Left lung (tissue), 10 donors: ENCODE data around the gene VGLL4. TPM values are rescaled to one million over a fixed set of nuclear protein-coding genes. Genes with fewer than 3 reads are reported as not detected.

Source experiments
- ATAC-seq: fragments of 200-7000 bp; cut with Tn5 transposase; one replicate; pipeline ENCODE4 v1.9.1; 2020; ENCODE audit warnings: moderate library complexity
- DNase-seq, 4 donors: peaks; one replicate each; pipeline ENCODE4 v3.0.0-alpha.2; 2013 to 2020
- H3K27ac ChIP-seq, 2 donors: fragments of 200-600 bp; sonication (generic) in 1 of 2; one replicate each; pipeline versions ENCODE4 v1.5.0 to v1.8.0; 2020 to 2021
- H3K27me3 ChIP-seq, 2 donors: fragments of 200-600 bp; sonication (generic) in 1 of 2; one replicate each; pipeline versions ENCODE4 v1.5.0 to v1.8.0; 2020 to 2021
- H3K36me3 ChIP-seq, 2 donors: fragments of 200-600 bp; sonication (generic) in 1 of 2; one replicate each; pipeline versions ENCODE4 v1.5.0 to v1.8.0; 2020 to 2021
- H3K4me1 ChIP-seq, 2 donors: fragments of 200-600 bp; one replicate each; pipeline ENCODE4 v1.8.0; 2021
- H3K4me3 ChIP-seq, 2 donors: fragments of 200-600 bp; sonication (generic) in 1 of 2; one replicate each; pipeline versions ENCODE4 v1.5.0 to v1.8.0; 2020 to 2021; ENCODE audit warnings: mild to moderate bottlenecking in 1 of 2
- H3K9me3 ChIP-seq, 2 donors: fragments of 200-600 bp; sonication (generic) in 1 of 2; one replicate each; pipeline versions ENCODE4 v1.5.0 to v1.8.0; 2020 to 2021
- CTCF ChIP-seq, 2 donors: fragments of 200-600 bp; sonication (generic) in 1 of 2; IDR thresholded peaks; one replicate each; pipeline versions ENCODE4 v1.5.0 to v1.8.0; 2021; ENCODE audit warnings: antibody characterized with exemption in 2 of 2
- intact Hi-C, 2 donors: fragments of 100-400 bp; cut with DNase I; formaldehyde crosslinking; loops; one replicate each; pipeline versions ENCODE4 v1.11.2 to v1.14.2; 2022
- polyA plus RNA-seq, 6 donors: library from polyadenylated mRNA; unstranded; fragments of 120-200 nt; gene quantifications; one replicate each; pipeline ENCODE4 v1.2.1, GENCODE V29; 2013; ENCODE audit not compliant: insufficient read length in 6 of 6
- total RNA-seq, 2 donors: library from RNA; stranded (reverse); fragmentation: NEBNext Ultra II Directional; extraction: Animal tissue kit (Norgen Biotek cat#: 25700); gene quantifications; one replicate each; pipeline ENCODE4 v1.2.1, GENCODE V29; 2021
- donor health status: DM: no; HTN: yes; CAD: no.
- donor health status: DM: no; HTN: no; CAD: no.

Gene VGLL4
- total and polyA plus RNA-seq, 8 donors = 40.2 to 115 (median 106) TPM

GRCh38 chr3:11635680-11636393 lies 7.9 kb downstream of the VGLL4 start:
- H3K4me1 ChIP-seq = peaks cover 49 to 80% of the 10 kb centered on the region in 2 donors
- peak; percentile 34 for ATAC-seq
- DNase-seq = peak in 2 of 4 donors; percentile 57 to 68
- no peaks in the 10 kb centered on the region for H3K36me3 ChIP-seq
- no peaks in the 10 kb centered on the region for H3K9me3 ChIP-seq
- peak overlapping the region; percentile 8 to 69 for H3K27ac ChIP-seq
- intact Hi-C loops = no loop called here
- no peak overlapping the region for H3K4me3 ChIP-seq
- TF ChIP-seq CTCF (IDR thresholded peaks at IDR 0.05) = no peak
- H3K27me3 ChIP-seq = no peaks in the 10 kb centered on the region

- TF ChIP-seq CTCF (IDR thresholded peaks at IDR 0.05) = no peak
- Histone ChIP-seq H3K27ac (peak overlapping the region; percentile 8 to 69), H3K4me1 (peaks cover 49 to 72% of the 10 kb centered on the region in 2 donors), H3K9me3 (no peaks in the 10 kb centered on the region), H3K36me3 (no peaks in the 10 kb centered on the region), H3K4me3 (no peak overlapping the region), H3K27me3 (no peaks in the 10 kb centered on the region)
- intact Hi-C loops = no loop called here
- no peak for DNase-seq
- ATAC-seq = no peak
Measured at GRCh38 chr3:11634974-11635612, 8.6 kb downstream of the VGLL4 start.

- intact Hi-C loops = no loop called here
- no peak for TF ChIP-seq CTCF (IDR thresholded peaks at IDR 0.05)
- ATAC-seq (no peak), DNase-seq (no peak)
- Histone ChIP-seq H3K27ac (peak overlapping the region; percentile 24 to 69), H3K4me1 (peaks cover 47 to 63% of the 10 kb centered on the region in 2 donors), H3K36me3 (no peaks in the 10 kb centered on the region), H3K27me3 (no peaks in the 10 kb centered on the region), H3K9me3 (no peaks in the 10 kb centered on the region), H3K4me3 (no peak overlapping the region)
Measured at GRCh38 chr3:11634081-11634635, 9.6 kb downstream of the VGLL4 start.

GRCh38 chr3:11632966-11633365 lies 10.7 kb downstream of the VGLL4 start:
- intact Hi-C loops = no loop called here
- no peaks in the 10 kb centered on the region for H3K27me3 ChIP-seq
- peak overlapping the region; percentile 24 to 69 for H3K27ac ChIP-seq
- H3K4me1 ChIP-seq = peaks cover 46 to 51% of the 10 kb centered on the region in 2 donors
- DNase-seq (no peak), ATAC-seq (no peak)
- no peaks in the 10 kb centered on the region for H3K9me3 ChIP-seq
- no peaks in the 10 kb centered on the region for H3K36me3 ChIP-seq
- no peak overlapping the region for H3K4me3 ChIP-seq
- TF ChIP-seq CTCF (IDR thresholded peaks at IDR 0.05) = no peak

- ATAC-seq (no peak), DNase-seq (no peak)
- intact Hi-C loops = no loop called here
- no peak for TF ChIP-seq CTCF (IDR thresholded peaks at IDR 0.05)
- Histone ChIP-seq H3K27me3 (no peaks in the 10 kb centered on the region), H3K27ac (peak overlapping the region; percentile 24 to 69), H3K36me3 (no peaks in the 10 kb centered on the region), H3K4me3 (no peak overlapping the region), H3K9me3 (no peaks in the 10 kb centered on the region), H3K4me1 (peaks cover 45 to 47% of the 10 kb centered on the region in 2 donors)
Measured at GRCh38 chr3:11632564-11632963, 11.2 kb downstream of the VGLL4 start.
